ENCODE results near the gene VAV2. TPM values are rescaled to one million over a fixed set of nuclear protein-coding genes. Genes with fewer than 3 reads are reported as not detected.

Gene VAV2
- total and polyA plus RNA-seq, 2 experiments from 2014 or later: 8.1 to 28.9 TPM

GRCh38 chr9:133713960-133714495 is 278.1 kb downstream of the VAV2 start:
- Histone ChIP-seq H3K79me2 (replicated peaks; ENCODE audit: insufficient read depth) (no peaks in the 10 kb centered on the region), H3K36me3 (ENCODE audit: insufficient read depth) (no peaks in the 10 kb centered on the region), H3K4me3 (no peak overlapping the region), H3K4me1 (ENCODE audit: insufficient read depth) (no peaks in the 10 kb centered on the region), H3F3A (replicated peaks; ENCODE audit: low read depth) (no peaks in the 10 kb centered on the region), H3K4me2 (no peak overlapping the region), H3K9me2 (ENCODE audit: insufficient read depth) (no peaks in the 10 kb centered on the region), H4K20me1 (replicated peaks; ENCODE audit: insufficient read depth) (no peaks in the 10 kb centered on the region), H3K27me3 (ENCODE audit: insufficient read depth) (no peaks in the 10 kb centered on the region), H2AFZ (no peak overlapping the region), H3K27ac (ENCODE audit: low read depth) (no peak overlapping the region)
- TF ChIP-seq EZH2phosphoT487 (IDR thresholded peaks at IDR 0.05; ENCODE audit: unreplicated experiment): no peak
- TF ChIP-seq ZNF331 (CRISPR knock-in tag; IDR thresholded peaks at IDR 0.05; ENCODE audit: low read depth): no peak
- TF ChIP-seq NANOG (IDR thresholded peaks at IDR 0.05; ENCODE audit: borderline replicate concordance): no peak
- TF ChIP-seq ZNF462 (CRISPR knock-in tag; IDR thresholded peaks at IDR 0.05): no peak
- TF ChIP-seq REST (IDR thresholded peaks at IDR 0.05; ENCODE audit: unreplicated experiment): no peak
- no peak for TF ChIP-seq CREB1 (CRISPR knock-in tag; IDR thresholded peaks at IDR 0.05; ENCODE audit: low read depth)
- no peak for TF ChIP-seq EZH2 (IDR thresholded peaks at IDR 0.05; ENCODE audit: low read depth, unreplicated experiment)
- TF ChIP-seq ZNF114 (CRISPR knock-in tag; IDR thresholded peaks at IDR 0.05): no peak
- no peak for TF ChIP-seq JUNB (IDR thresholded peaks at IDR 0.05; ENCODE audit: unreplicated experiment)
- TF ChIP-seq CTCF (conservative IDR thresholded peaks at IDR 0.05; ENCODE audit: low read depth in 2 of 2): no peak
- no peak for TF ChIP-seq ETS1 (IDR thresholded peaks at IDR 0.05)
- TF ChIP-seq POLR2AphosphoS5 (IDR thresholded peaks at IDR 0.05; ENCODE audit: low read depth): no peak
- no peak for TF ChIP-seq STAT1 (IDR thresholded peaks at IDR 0.05; ENCODE audit: unreplicated experiment)
- H3K4me1 Mint-ChIP-seq: peaks cover 17% of the 10 kb centered on the region
- H3K36me3 Mint-ChIP-seq (ENCODE audit: low read depth): no peaks in the 10 kb centered on the region; the same call in 2 of the 3 replicates
- no peaks in the 10 kb centered on the region; the same call in 2 of the 3 replicates for H3K9me3 Mint-ChIP-seq
- H3K4me3 Mint-ChIP-seq: no peak overlapping the region
- no peak for ATAC-seq
- no peak overlapping the region for H3K27ac Mint-ChIP-seq
- DNase-seq (ENCODE audit: low spot score): no peak
- peaks cover 11% of the 10 kb centered on the region for H3K27me3 Mint-ChIP-seq (ENCODE audit: insufficient read depth, low read depth, poor library complexity)

All from GM23338 (cell line).